ENCODE data around the gene HMGB4.

HMGB4 gene

GRCh38 chr1:33863779-33864178 lies at the start of gene HMGB4:
TSS of gene HMGB4 (plus strand) at chr1:33864079. CDS start at chr1:33864192, 113 bp downstream.
- no peak for DNase-seq (ENCODE audit: low read depth in 1 of 2, low spot score in 1 of 2)

- no peak for DNase-seq (ENCODE audit: low read depth in 1 of 2, low spot score in 1 of 2)
Observed at GRCh38 chr1:33814166-33814565, 49.7 kb upstream of the HMGB4 start.

- no peak for DNase-seq (ENCODE audit: low read depth in 1 of 2, low spot score in 1 of 2)
Observed at GRCh38 chr1:33815061-33815460, 48.8 kb upstream of the HMGB4 start.

GRCh38 chr1:33818071-33818470 lies 45.8 kb upstream of the HMGB4 start:
- DNase-seq (ENCODE audit: low read depth in 1 of 2, low spot score in 1 of 2), result no peak

- DNase-seq (ENCODE audit: low read depth in 1 of 2, low spot score in 1 of 2), result no peak
Observed at GRCh38 chr1:33819290-33819912, 44.5 kb upstream of the HMGB4 start.

- no peak for DNase-seq (ENCODE audit: low read depth in 1 of 2, low spot score in 1 of 2)
Observed at GRCh38 chr1:33819913-33820311, 44.0 kb upstream of the HMGB4 start.

- no peak for DNase-seq (ENCODE audit: low read depth in 1 of 2, low spot score in 1 of 2)
Observed at GRCh38 chr1:33820804-33821203, 43.1 kb upstream of the HMGB4 start.

GRCh38 chr1:33821291-33821690 lies 42.6 kb upstream of the HMGB4 start:
- no peak for DNase-seq (ENCODE audit: low read depth in 1 of 2, low spot score in 1 of 2)

- no peak for DNase-seq (ENCODE audit: low read depth in 1 of 2, low spot score in 1 of 2)
Observed at GRCh38 chr1:33822396-33822795, 41.5 kb upstream of the HMGB4 start.

GRCh38 chr1:33823401-33823800 lies 40.5 kb upstream of the HMGB4 start:
- DNase-seq (ENCODE audit: low read depth in 1 of 2, low spot score in 1 of 2), result no peak

GRCh38 chr1:33823830-33824229 lies 40.0 kb upstream of the HMGB4 start:
- no peak for DNase-seq (ENCODE audit: low read depth in 1 of 2, low spot score in 1 of 2)

GRCh38 chr1:33824321-33824720 lies 39.6 kb upstream of the HMGB4 start:
- DNase-seq (ENCODE audit: low read depth in 1 of 2, low spot score in 1 of 2), result no peak

GRCh38 chr1:33824971-33825370 lies 38.9 kb upstream of the HMGB4 start:
- DNase-seq (ENCODE audit: low read depth in 1 of 2, low spot score in 1 of 2), result no peak

GRCh38 chr1:33825506-33825905 lies 38.4 kb upstream of the HMGB4 start:
- no peak for DNase-seq (ENCODE audit: low read depth in 1 of 2, low spot score in 1 of 2)

- no peak for DNase-seq (ENCODE audit: low read depth in 1 of 2, low spot score in 1 of 2)
Observed at GRCh38 chr1:33826311-33826710, 37.6 kb upstream of the HMGB4 start.

GRCh38 chr1:33826711-33827110 lies 37.2 kb upstream of the HMGB4 start:
- no peak for DNase-seq (ENCODE audit: low read depth in 1 of 2, low spot score in 1 of 2)

- DNase-seq (ENCODE audit: low read depth in 1 of 2, low spot score in 1 of 2), result no peak
Observed at GRCh38 chr1:33828059-33828458, 35.8 kb upstream of the HMGB4 start.

- no peak for DNase-seq (ENCODE audit: low read depth in 1 of 2, low spot score in 1 of 2)
Observed at GRCh38 chr1:33828654-33829053, 35.2 kb upstream of the HMGB4 start.

GRCh38 chr1:33836911-33837310 lies 27.0 kb upstream of the HMGB4 start:
- no peak for DNase-seq (ENCODE audit: low read depth in 1 of 2, low spot score in 1 of 2)

- DNase-seq (ENCODE audit: low read depth in 1 of 2, low spot score in 1 of 2), result no peak
Observed at GRCh38 chr1:33837635-33838034, 26.2 kb upstream of the HMGB4 start.

- no peak for DNase-seq (ENCODE audit: low read depth in 1 of 2, low spot score in 1 of 2)
Observed at GRCh38 chr1:33841494-33841893, 22.4 kb upstream of the HMGB4 start.

GRCh38 chr1:33842348-33842747 lies 21.5 kb upstream of the HMGB4 start:
- no peak for DNase-seq (ENCODE audit: low read depth in 1 of 2, low spot score in 1 of 2)

- no peak for DNase-seq (ENCODE audit: low read depth in 1 of 2, low spot score in 1 of 2)
Observed at GRCh38 chr1:33844166-33844565, 19.7 kb upstream of the HMGB4 start.

- no peak for DNase-seq (ENCODE audit: low read depth in 1 of 2, low spot score in 1 of 2)
Observed at GRCh38 chr1:33846861-33847260, 17.0 kb upstream of the HMGB4 start.
